SH-SY5Y (cell line): ENCODE measurements around the gene PIGN.

Source experiments
- GATA2 ChIP-seq: IDR thresholded peaks from 2 replicates; pipeline ENCODE4 v1.6.1; 2011; ENCODE audit warnings: mild to moderate bottlenecking, low read depth, low read length
- GATA3 ChIP-seq: IDR thresholded peaks from 2 replicates; pipeline ENCODE4 v1.6.1; 2011; ENCODE audit warnings: low read depth, mild to moderate bottlenecking, low read length, moderate library complexity

PIGN gene

DNA sequence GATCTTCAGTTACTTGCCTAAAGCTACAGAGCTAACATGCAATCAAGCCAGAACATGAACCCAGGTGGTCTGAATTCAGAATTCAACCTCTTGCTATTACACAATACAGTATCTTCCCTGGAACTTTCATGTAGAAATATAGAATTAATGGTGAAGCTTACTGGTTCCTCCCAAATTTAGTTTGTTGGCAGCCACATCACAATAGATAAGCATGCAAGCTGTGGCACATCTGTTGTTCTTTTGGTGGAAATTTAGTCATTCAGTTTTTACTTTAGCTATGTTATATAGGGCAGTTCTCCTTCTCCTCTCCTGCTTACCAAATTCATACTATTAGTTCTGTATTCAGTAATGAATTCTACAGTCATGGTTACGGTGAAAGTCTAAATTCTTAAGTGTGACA is 193.0 kb downstream of the PIGN start:
- TF ChIP-seq GATA2 (no peak), GATA3 (no peak)

DNA sequence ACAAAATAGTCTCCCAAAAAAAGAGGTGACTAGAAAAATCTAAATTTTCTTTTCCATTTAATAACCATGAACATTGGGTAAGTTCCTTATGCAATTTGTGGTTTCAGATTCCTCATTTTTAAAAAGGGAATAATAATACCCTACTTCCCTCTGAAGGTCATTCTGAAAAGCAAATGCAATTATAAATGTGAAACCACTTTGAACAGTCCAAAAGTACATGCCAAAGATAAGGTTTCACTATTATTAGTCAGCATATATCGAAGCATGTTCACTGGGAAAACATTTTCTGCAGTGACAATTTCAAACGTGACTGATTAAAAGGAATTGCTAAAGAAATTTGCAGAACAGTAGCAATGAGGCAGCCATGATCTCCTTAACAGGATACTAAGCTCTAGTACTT is 193.9 kb downstream of the PIGN start:
- TF ChIP-seq GATA3 (no peak), GATA2 (no peak)

DNA sequence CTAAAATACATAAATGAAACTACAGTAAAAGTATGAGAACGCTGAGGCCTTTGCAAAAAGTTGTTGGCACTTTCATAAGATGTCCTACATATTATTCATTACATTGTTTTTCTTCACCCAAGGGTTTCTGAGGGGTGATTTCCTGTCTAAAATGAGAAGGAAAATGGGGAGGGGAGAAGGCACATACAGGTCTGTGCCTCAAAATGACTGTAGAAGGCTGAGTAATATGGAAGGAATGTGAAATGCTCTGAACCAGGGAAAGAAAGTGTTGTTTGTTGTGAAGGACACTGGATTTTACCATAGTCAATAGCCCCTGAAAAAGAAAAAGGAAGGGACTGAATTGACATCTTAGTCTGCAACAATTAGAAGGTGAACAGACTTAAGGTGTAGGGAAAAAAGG is 194.6 kb downstream of the PIGN start:
- no peak for TF ChIP-seq GATA3
- no peak for TF ChIP-seq GATA2

DNA sequence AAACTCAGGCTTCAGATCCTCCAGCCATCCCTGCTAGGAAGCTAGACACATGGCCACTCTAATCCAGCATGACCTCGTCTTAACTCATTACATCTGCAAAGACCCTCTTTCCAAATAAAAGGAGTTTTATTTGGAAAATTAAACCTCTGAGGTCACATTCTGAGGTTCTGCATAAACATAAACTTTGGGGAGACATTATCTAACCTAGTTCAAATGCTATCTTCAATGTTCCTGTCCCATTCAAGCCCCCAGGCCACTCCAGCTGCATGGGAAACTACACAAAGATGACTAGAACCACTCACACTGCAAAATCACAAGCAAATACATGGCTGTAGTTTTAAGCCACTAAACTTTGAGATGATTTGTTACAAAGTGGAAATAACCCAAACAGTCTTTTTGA is 195.0 kb downstream of the PIGN start:
- TF ChIP-seq GATA3 = no peak
- TF ChIP-seq GATA2 = no peak

DNA sequence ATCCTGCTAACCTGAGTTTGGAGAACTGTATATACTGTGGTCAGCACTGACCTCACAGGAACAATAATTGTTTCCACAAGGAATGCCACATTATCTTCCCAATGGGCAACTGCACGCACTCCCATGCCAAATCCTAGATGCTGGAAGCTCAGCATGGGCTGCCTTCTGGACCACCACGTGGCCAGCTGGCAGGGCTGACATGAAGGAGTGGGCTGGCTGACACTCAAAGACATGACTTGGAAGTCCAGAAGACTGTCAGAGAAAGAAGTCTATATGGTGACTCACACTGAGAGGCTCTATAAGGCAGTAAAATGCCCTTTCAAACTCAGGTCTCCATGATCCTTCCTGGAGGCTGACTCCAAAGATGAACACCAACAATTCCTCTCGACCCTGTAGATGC is 195.7 kb downstream of the PIGN start:
- TF ChIP-seq GATA2 = no peak
- no peak for TF ChIP-seq GATA3
